Measurements from ENCODE around the gene HTR3D. TPM values are rescaled to one million over a fixed set of nuclear protein-coding genes. Genes with fewer than 3 reads are reported as not detected.

The HTR3D gene
- total RNA-seq, 4 donors from 2014 or later = not detected

GRCh38 chr3:184045995-184046394 is 14.5 kb downstream of the HTR3D start:
- WGBS, 2 donors (ENCODE audit: low coverage in 1 of 2) = 90 to 94% methylated on average over 4 to 5 of the region's 5 CpGs
- TF ChIP-seq POLR2A (IDR thresholded peaks at IDR 0.05) = no peak
- no peak for TF ChIP-seq POLR2AphosphoS5 (IDR thresholded peaks at IDR 0.05)
- TF ChIP-seq EP300 (IDR thresholded peaks at IDR 0.05) = no peak
- TF ChIP-seq CTCF (IDR thresholded peaks at IDR 0.05) = no peak
- no peak overlapping the region for H3K4me3 ChIP-seq
- ATAC-seq = no peak
- no peak overlapping the region for H3K27ac ChIP-seq
- no peaks in the 10 kb centered on the region for H3K27me3 ChIP-seq
- no peaks in the 10 kb centered on the region for H3K36me3 ChIP-seq
- H3K9me3 ChIP-seq = no peaks in the 10 kb centered on the region
- H3K4me1 ChIP-seq = no peaks in the 10 kb centered on the region

GRCh38 chr3:184050217-184050847 is 18.8 kb downstream of the HTR3D start:
- Histone ChIP-seq H3K27ac (no peak overlapping the region), H3K36me3 (no peaks in the 10 kb centered on the region), H3K27me3 (peaks cover 9% of the 10 kb centered on the region), H3K4me3 (no peak overlapping the region), H3K9me3 (no peaks in the 10 kb centered on the region), H3K4me1 (no peaks in the 10 kb centered on the region)
- 77 to 87% methylated on average over 5 to 6 of the region's 7 CpGs for WGBS, 2 donors (ENCODE audit: low coverage in 1 of 2)
- no peak for TF ChIP-seq POLR2AphosphoS5 (IDR thresholded peaks at IDR 0.05)
- TF ChIP-seq EP300 (IDR thresholded peaks at IDR 0.05) = no peak
- TF ChIP-seq CTCF (IDR thresholded peaks at IDR 0.05) = no peak
- TF ChIP-seq POLR2A (IDR thresholded peaks at IDR 0.05) = no peak
- ATAC-seq = no peak

GRCh38 chr3:184052767-184053166 is 21.2 kb downstream of the HTR3D start, which contains the start of gene HTR3C:
Gene HTR3C (plus strand): TSS chr3:184053047. CDS start chr3:184053081, 34 bp downstream.
- TF ChIP-seq EP300 (IDR thresholded peaks at IDR 0.05) (no peak), CTCF (IDR thresholded peaks at IDR 0.05) (no peak), POLR2A (IDR thresholded peaks at IDR 0.05) (no peak), POLR2AphosphoS5 (IDR thresholded peaks at IDR 0.05) (no peak)
- no peaks in the 10 kb centered on the region for H3K4me1 ChIP-seq
- H3K27ac ChIP-seq = no peak within 1 kb of the TSS
- H3K4me3 ChIP-seq = no peak within 1 kb of the TSS
- H3K27me3 ChIP-seq = peaks cover 9% of the 10 kb centered on the region
- no peak for ATAC-seq
- no peaks in the 10 kb centered on the region for H3K9me3 ChIP-seq
- 52 to 67% methylated on average over 1 to 4 of the region's 4 CpGs for WGBS, 2 donors (ENCODE audit: low coverage in 1 of 2)
- H3K36me3 ChIP-seq = no peaks in the 10 kb centered on the region

- no peak for ATAC-seq
- no peaks in the 10 kb centered on the region for H3K4me1 ChIP-seq
- H3K4me3 ChIP-seq = no peak overlapping the region
- H3K27ac ChIP-seq = no peak overlapping the region
- WGBS, 2 donors (ENCODE audit: low coverage in 1 of 2) = 53 to 66% methylated on average over 5 to 9 of the region's 9 CpGs
- no peaks in the 10 kb centered on the region for H3K9me3 ChIP-seq
- H3K36me3 ChIP-seq = no peaks in the 10 kb centered on the region
- TF ChIP-seq POLR2A (IDR thresholded peaks at IDR 0.05) (no peak), CTCF (IDR thresholded peaks at IDR 0.05) (no peak), POLR2AphosphoS5 (IDR thresholded peaks at IDR 0.05) (no peak), EP300 (IDR thresholded peaks at IDR 0.05) (no peak)
- H3K27me3 ChIP-seq = peaks cover 9% of the 10 kb centered on the region
Measured at GRCh38 chr3:184058029-184058428, 26.5 kb downstream of the HTR3D start.

- Histone ChIP-seq H3K36me3 (no peaks in the 10 kb centered on the region), H3K4me3 (no peak overlapping the region), H3K4me1 (no peaks in the 10 kb centered on the region), H3K9me3 (no peaks in the 10 kb centered on the region), H3K27me3 (peaks cover 8% of the 10 kb centered on the region), H3K27ac (no peak overlapping the region)
- TF ChIP-seq CTCF (IDR thresholded peaks at IDR 0.05) = no peak
- no peak for TF ChIP-seq EP300 (IDR thresholded peaks at IDR 0.05)
- TF ChIP-seq POLR2A (IDR thresholded peaks at IDR 0.05) = no peak
- no peak for TF ChIP-seq POLR2AphosphoS5 (IDR thresholded peaks at IDR 0.05)
- no peak for ATAC-seq
- 43 to 60% methylated on average over 2 to 3 of the region's 7 CpGs for WGBS, 2 donors (ENCODE audit: low coverage in 1 of 2)
Measured at GRCh38 chr3:184059424-184059823, 27.9 kb downstream of the HTR3D start.
